ENCODE data around the gene KCNC3. TPM values are rescaled to one million over a fixed set of nuclear protein-coding genes. Genes with fewer than 3 reads are reported as not detected.
A peak's percentile ranks its signal among the peaks of the same experiment; 100 is the strongest.
"Not testable (repeated sequence)": the region's sequence is repeated elsewhere in the genome, so short reads cannot be mapped to it uniquely, and the experiment has no call there.

KCNC3 gene
- total and polyA plus RNA-seq, 2 donors (not counting 3 experiments of a cell fraction or from before 2014, with no cell fraction given): 0.22 to 0.91 TPM

GRCh38 chr19:50349277-50350057 is 20.3 kb upstream of the KCNC3 start:
- FAIRE-seq: peak; percentile 92
- Histone ChIP-seq H3K36me3 (ENCODE audit: control insufficient read depth in 2 of 2, extremely low read depth in 1 of 2, insufficient read depth in 2 of 2, low read length in 2 of 2) (no peaks in the 10 kb centered on the region), H3K9me3 (replicated peaks; ENCODE audit: control insufficient read depth, insufficient read depth, low read length) (no peaks in the 10 kb centered on the region), H3K4me3 (replicated peaks in 1 of 3; ENCODE audit: insufficient read depth in 1 of 3, low read depth in 1 of 3, low read length in 3 of 3) (no peak overlapping the region), H3K27me3 (ENCODE audit: control insufficient read depth in 2 of 2, insufficient read depth in 2 of 2, low read length in 2 of 2) (peaks cover 0 to 2% of the 10 kb centered on the region in 2 experiments), H3K27ac (ENCODE audit: insufficient read depth, low read depth, low read length) (peak overlapping the region; percentile 78), H4K20me1 (replicated peaks; ENCODE audit: control insufficient read depth, extremely low read depth, insufficient read depth, low read length) (no peaks in the 10 kb centered on the region), H3K4me1 (ENCODE audit: control insufficient read depth, extremely low read depth, insufficient read depth, low read length) (peaks cover 10% of the 10 kb centered on the region), H3K9ac (replicated peaks; ENCODE audit: extremely low read depth, insufficient read depth, low read length) (peak overlapping the region; percentile 23), H2AFZ (ENCODE audit: low read depth, low read length) (peak overlapping the region; percentile 100), H3K79me2 (ENCODE audit: control insufficient read depth, insufficient read depth, low read length) (no peaks in the 10 kb centered on the region), H3K9me1 (replicated peaks; ENCODE audit: control insufficient read depth, extremely low read depth, insufficient read depth, low read length) (no peaks in the 10 kb centered on the region), H3K4me2 (ENCODE audit: insufficient read depth, low read length) (peak overlapping the region; percentile 55)
- dilution Hi-C loops (cut with MboI; ENCODE audit: extremely low pct_ligation_motif_present, low sequenced_read_pairs): no loop called here
- ChIA-PET POLR2A (no interaction called here), CTCF (interaction anchor here (0.9 to 1.7 kb wide), 3 partner anchors 8 to 97 kb away, joined by 3 to 5 read pairs (median 4); partner anchors contain the start of gene KCNC3)
- DNase-seq (ENCODE audit: low read depth, low spot score): peak; percentile 79
- TF ChIP-seq JUN (IDR thresholded peaks at IDR 0.05; ENCODE audit: borderline replicate concordance, insufficient read depth, insufficient read length, low read depth) (no peak), FOS (IDR thresholded peaks at IDR 0.05; ENCODE audit: borderline replicate concordance, insufficient read depth, low read length) (no peak), GATA2 (IDR thresholded peaks at IDR 0.05; ENCODE audit: insufficient read depth, insufficient read length, low read depth, low read length) (no peak), POLR2AphosphoS5 (IDR thresholded peaks at IDR 0.05; ENCODE audit: insufficient read depth, low read depth, low read length) (no peak), EZH2 (IDR thresholded peaks at IDR 0.05; ENCODE audit: borderline replicate concordance, low read depth, low read length, severe bottlenecking) (no peak), MAX (IDR thresholded peaks at IDR 0.05; ENCODE audit: insufficient read depth, insufficient read length) (no peak), MYC (IDR thresholded peaks at IDR 0.05; ENCODE audit: low read depth, low read length) (no peak), POLR2A (IDR thresholded peaks at IDR 0.05; ENCODE audit: low read depth, low read length) (no peak)
- TF ChIP-seq, protein P1, sequence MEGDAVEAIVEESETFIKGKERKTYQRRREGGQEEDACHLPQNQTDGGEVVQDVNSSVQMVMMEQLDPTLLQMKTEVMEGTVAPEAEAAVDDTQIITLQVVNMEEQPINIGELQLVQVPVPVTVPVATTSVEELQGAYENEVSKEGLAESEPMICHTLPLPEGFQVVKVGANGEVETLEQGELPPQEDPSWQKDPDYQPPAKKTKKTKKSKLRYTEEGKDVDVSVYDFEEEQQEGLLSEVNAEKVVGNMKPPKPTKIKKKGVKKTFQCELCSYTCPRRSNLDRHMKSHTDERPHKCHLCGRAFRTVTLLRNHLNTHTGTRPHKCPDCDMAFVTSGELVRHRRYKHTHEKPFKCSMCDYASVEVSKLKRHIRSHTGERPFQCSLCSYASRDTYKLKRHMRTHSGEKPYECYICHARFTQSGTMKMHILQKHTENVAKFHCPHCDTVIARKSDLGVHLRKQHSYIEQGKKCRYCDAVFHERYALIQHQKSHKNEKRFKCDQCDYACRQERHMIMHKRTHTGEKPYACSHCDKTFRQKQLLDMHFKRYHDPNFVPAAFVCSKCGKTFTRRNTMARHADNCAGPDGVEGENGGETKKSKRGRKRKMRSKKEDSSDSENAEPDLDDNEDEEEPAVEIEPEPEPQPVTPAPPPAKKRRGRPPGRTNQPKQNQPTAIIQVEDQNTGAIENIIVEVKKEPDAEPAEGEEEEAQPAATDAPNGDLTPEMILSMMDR (IDR thresholded peaks at IDR 0.05; ENCODE audit: extremely low read depth in 1 of 2, insufficient read depth in 1 of 2, low read depth in 1 of 2, low read length in 2 of 2): no peak
- BruUV-seq (replicated peaks): no TSS peak
- intact Hi-C loops (cut with micrococcal nuclease): loop anchor here (1.0 kb wide), 2 partner anchors 16 to 49 kb away; no protein-coding TSS in a partner anchor

GRCh38 chr19:50347089-50347581 is 18.0 kb upstream of the KCNC3 start:
- DNase-seq (ENCODE audit: low read depth, low spot score); BruUV-seq (replicated peaks); intact Hi-C loops (cut with micrococcal nuclease): not testable (repeated sequence)

More at GRCh38 chr19:50347089-50347581, 18.0 kb upstream of the KCNC3 start:
- POLR2A ChIA-PET; FAIRE-seq; H3K36me3 ChIP-seq (ENCODE audit: control insufficient read depth in 2 of 2, extremely low read depth in 1 of 2, insufficient read depth in 2 of 2, low read length in 2 of 2); H3K4me2 ChIP-seq (ENCODE audit: insufficient read depth, low read length); H3K27me3 ChIP-seq (ENCODE audit: control insufficient read depth in 2 of 2, insufficient read depth in 2 of 2, low read length in 2 of 2); H3K9ac ChIP-seq (replicated peaks; ENCODE audit: extremely low read depth, insufficient read depth, low read length); H3K9me1 ChIP-seq (replicated peaks; ENCODE audit: control insufficient read depth, extremely low read depth, insufficient read depth, low read length); H3K4me3 ChIP-seq (replicated peaks in 1 of 3; ENCODE audit: insufficient read depth in 1 of 3, low read depth in 1 of 3, low read length in 3 of 3); H3K9me3 ChIP-seq (replicated peaks; ENCODE audit: control insufficient read depth, insufficient read depth, low read length); H2AFZ ChIP-seq (ENCODE audit: low read depth, low read length); H4K20me1 ChIP-seq (replicated peaks; ENCODE audit: control insufficient read depth, extremely low read depth, insufficient read depth, low read length); dilution Hi-C loops (cut with MboI; ENCODE audit: extremely low pct_ligation_motif_present, low sequenced_read_pairs); H3K4me1 ChIP-seq (ENCODE audit: control insufficient read depth, extremely low read depth, insufficient read depth, low read length); H3K79me2 ChIP-seq (ENCODE audit: control insufficient read depth, insufficient read depth, low read length); H3K27ac ChIP-seq (ENCODE audit: insufficient read depth, low read depth, low read length): not testable (repeated sequence)
- CTCF ChIA-PET: interaction anchor here (0.7 to 1.2 kb wide), 2 partner anchors 10 to 18 kb away, joined by 3 to 4 read pairs; partner anchors contain the start of gene KCNC3

All from endothelial cell of umbilical vein (primary cell).